ENCODE results near the gene SLC9A5. TPM values are rescaled to one million over a fixed set of nuclear protein-coding genes. Genes with fewer than 3 reads are reported as not detected.

Gene SLC9A5
- polyA plus RNA-seq, 3 donors = 1.0 TPM; not detected in 2

- Histone ChIP-seq H4K20me1 (ENCODE audit: insufficient read depth, low read length) (peaks cover 53% of the 10 kb centered on the region), H3K4me1 (ENCODE audit: control insufficient read depth in 1 of 2, insufficient read depth in 2 of 2, low read length in 2 of 2) (peaks cover 51 to 54% of the 10 kb centered on the region in 2 donors), H3K27me3 (ENCODE audit: control insufficient read depth in 2 of 2, insufficient read depth in 2 of 2, low read length in 2 of 2) (no peaks in the 10 kb centered on the region), H3K27ac (ENCODE audit: low read depth in 1 of 2, low read length in 2 of 2) (peak overlapping the region in 1 of 2 donors; percentile 67), H3K9ac (ENCODE audit: insufficient read depth, low read length, poor library complexity, severe bottlenecking) (no peak overlapping the region), H3K4me3 (replicated peaks in 1 of 3; ENCODE audit: low read depth in 2 of 3, low read length in 3 of 3) (no peak overlapping the region), H3K9me3 (replicated peaks in 1 of 2; ENCODE audit: control insufficient read depth in 1 of 2, insufficient read depth in 1 of 2, low read length in 2 of 2) (no peaks in the 10 kb centered on the region), H2AFZ (ENCODE audit: insufficient read depth, low read depth, low read length, poor library complexity, severe bottlenecking) (no peak overlapping the region), H3K79me2 (ENCODE audit: insufficient read depth, low read length) (peaks cover 53% of the 10 kb centered on the region), H3K4me2 (replicated peaks; ENCODE audit: extremely low read depth, low read length, poor library complexity, severe bottlenecking) (no peak overlapping the region), H3K36me3 (replicated peaks in 1 of 2; ENCODE audit: control insufficient read depth in 1 of 2, insufficient read depth in 2 of 2, low read length in 2 of 2) (peaks cover 26 to 35% of the 10 kb centered on the region in 2 donors)
- peaks cover 34 to 44% of the 10 kb centered on the region in 2 donors for H3K36me3 Mint-ChIP-seq
- peak overlapping the region in 6 of 7 donors; percentile 38 to 79 (median 72) for H3K27ac Mint-ChIP-seq
- H3K27me3 Mint-ChIP-seq (ENCODE audit: low read depth in 3 of 3) = peaks cover 0 to 1% (median 0%) of the 10 kb centered on the region in 3 donors
- DNase-seq = no peak
- intact Hi-C loops (cut with micrococcal nuclease) = loop anchor here in 1 of 2 donors (10.0 kb wide), 3 partner anchors 233 to 547 kb away; partner anchors contain the start of genes CMTM4 and CTCF
- no peak overlapping the region for H3K4me3 Mint-ChIP-seq
- no peaks in the 10 kb centered on the region for H3K9me3 Mint-ChIP-seq
- peaks cover 51% of the 10 kb centered on the region for H3K4me1 Mint-ChIP-seq
- 100% methylated on average over 1 of the region's 4 CpGs for WGBS (ENCODE audit: insufficient coverage)
- no peak for TF ChIP-seq CTCF (IDR thresholded peaks at IDR 0.05)
These were observed 6.5 kb upstream of the SLC9A5 start for GRCh38 chr16:67242138-67242730.

GRCh38 chr16:67243481-67243880 lies 5.3 kb upstream of the SLC9A5 start:
- 50% methylated on average over 1 of the region's 4 CpGs for WGBS (ENCODE audit: insufficient coverage)

More at GRCh38 chr16:67243481-67243880, 5.3 kb upstream of the SLC9A5 start:
- H2AFZ ChIP-seq (ENCODE audit: insufficient read depth, low read depth, low read length, poor library complexity, severe bottlenecking) = no peak overlapping the region
- peak overlapping the region; percentile 99 to 100 (median 99) for H3K27ac Mint-ChIP-seq
- peaks cover 54% of the 10 kb centered on the region for H3K79me2 ChIP-seq (ENCODE audit: insufficient read depth, low read length)
- H3K9me3 Mint-ChIP-seq = peaks cover 0 to 4% (median 0%) of the 10 kb centered on the region in 7 donors
- H3K4me1 ChIP-seq (ENCODE audit: control insufficient read depth in 1 of 2, insufficient read depth in 2 of 2, low read length in 2 of 2) = peaks cover 61 to 67% of the 10 kb centered on the region in 2 donors
- intact Hi-C loops (cut with micrococcal nuclease) = loop anchor here in 1 of 2 donors (1.0 to 10.0 kb wide), 4 partner anchors 16 to 549 kb away; partner anchors contain the start of genes CMTM4, CTCF and TMEM208
- H3K4me2 ChIP-seq (replicated peaks; ENCODE audit: extremely low read depth, low read length, poor library complexity, severe bottlenecking) = peak overlapping the region; percentile 87
- H3K4me1 Mint-ChIP-seq = peaks cover 60% of the 10 kb centered on the region
- peak overlapping the region; percentile 84 to 100 for H3K27ac ChIP-seq (ENCODE audit: low read depth in 1 of 2, low read length in 2 of 2)
- H3K36me3 Mint-ChIP-seq = peaks cover 21 to 31% of the 10 kb centered on the region in 2 donors
- TF ChIP-seq CTCF (IDR thresholded peaks at IDR 0.05) = no peak
- peaks cover 41% of the 10 kb centered on the region for H4K20me1 ChIP-seq (ENCODE audit: insufficient read depth, low read length)
- peak overlapping the region; percentile 75 to 92 for H3K4me3 Mint-ChIP-seq
- DNase-seq = peak; percentile 51 to 80 (median 58)
- peaks cover 14 to 22% of the 10 kb centered on the region in 2 donors for H3K36me3 ChIP-seq (replicated peaks in 1 of 2; ENCODE audit: control insufficient read depth in 1 of 2, insufficient read depth in 2 of 2, low read length in 2 of 2)
- H3K9ac ChIP-seq (ENCODE audit: insufficient read depth, low read length, poor library complexity, severe bottlenecking) = peak overlapping the region; percentile 85
- peaks cover 6% of the 10 kb centered on the region in 2 donors for H3K27me3 ChIP-seq (ENCODE audit: control insufficient read depth in 2 of 2, insufficient read depth in 2 of 2, low read length in 2 of 2)
- H3K9me3 ChIP-seq (replicated peaks in 1 of 2; ENCODE audit: control insufficient read depth in 1 of 2, insufficient read depth in 1 of 2, low read length in 2 of 2) = no peaks in the 10 kb centered on the region
- H3K4me3 ChIP-seq (replicated peaks in 1 of 3; ENCODE audit: low read depth in 2 of 3, low read length in 3 of 3) = peak overlapping the region in 2 of 3 experiments; percentile 10 to 97
- peaks cover 3 to 10% (median 7%) of the 10 kb centered on the region in 3 donors for H3K27me3 Mint-ChIP-seq (ENCODE audit: low read depth in 3 of 3)
